ENCODE data around the gene BFSP1. TPM values are rescaled to one million over a fixed set of nuclear protein-coding genes. Genes with fewer than 3 reads are reported as not detected.

The BFSP1 gene
- total and polyA plus RNA-seq, 2 of the 8 experiments (the other 6 are each of a cell fraction or from before 2014, with no cell fraction given) = 1.5 to 2.5 TPM

DNA sequence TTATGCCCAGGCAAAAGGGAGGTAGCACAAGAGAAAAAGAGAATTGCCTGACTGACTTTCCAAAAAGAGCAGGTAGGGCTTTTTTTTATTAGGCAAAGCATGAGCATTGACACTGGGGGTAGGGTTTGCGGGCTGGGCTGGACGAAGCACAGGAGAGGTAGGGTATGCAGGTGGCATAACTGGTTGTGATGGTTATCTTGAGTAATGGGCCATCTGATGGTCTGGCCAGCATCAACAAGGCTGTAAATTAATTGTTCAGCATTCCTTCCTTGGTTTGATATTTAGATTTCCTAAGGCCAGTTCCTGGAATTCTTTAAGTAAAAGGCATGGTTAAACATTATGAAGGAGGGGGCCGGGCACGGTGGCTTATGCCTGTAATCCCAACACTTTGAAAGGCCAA, 13.9 kb upstream of the BFSP1 start:
- ChIA-PET CTCF (ENCODE audit: partially characterized antibody) (interaction anchor here (0.8 to 4.9 kb wide), 6 partner anchors 9 to 65 kb away, joined by 3 to 26 read pairs (median 3); no protein-coding TSS in a partner anchor), POLR2A (ENCODE audit: partially characterized antibody) (interaction anchor here (1.5 to 1.6 kb wide), 3 partner anchors 12 to 71 kb away, joined by 3 to 6 read pairs (median 5); partner anchors contain the start of gene BFSP1)
- FAIRE-seq = no peak

More for the DNA sequence above, 13.9 kb upstream of the BFSP1 start:
- WGBS, 2 experiments (ENCODE audit: extremely low coverage in 1 of 2, insufficient coverage in 1 of 2, insufficient read length in 1 of 2, insufficient replicate concordance in 2 of 2, low coverage in 1 of 2, low lambda C conversion rate in 2 of 2, missing lambda C conversion rate in 1 of 2) = 95% methylated on average over 4 of the region's 4 CpGs; no CpG with 5 or more reads in 1 of the 2 experiments
- H4K91ac ChIP-seq (replicated peaks; ENCODE audit: insufficient read length, low read length) = no peak overlapping the region
- TF ChIP-seq RFX5 (IDR thresholded peaks at IDR 0.05; ENCODE audit: borderline replicate concordance, low read depth, low read length) (no peak), BACH1 (IDR thresholded peaks at IDR 0.05; ENCODE audit: low read length) (no peak), GTF2F1 (IDR thresholded peaks at IDR 0.05; ENCODE audit: borderline replicate concordance, low read depth, low read length) (no peak), NANOG (IDR thresholded peaks at IDR 0.05; ENCODE audit: insufficient read depth, low read depth, low read length, poor library complexity, severe bottlenecking) (no peak), KDM1A (IDR thresholded peaks at IDR 0.05; ENCODE audit: borderline replicate concordance, low read length) (no peak), SP2 (IDR thresholded peaks at IDR 0.05; ENCODE audit: low read length) (no peak), JUND (IDR thresholded peaks at IDR 0.05; ENCODE audit: low read length) (no peak), SAP30 (IDR thresholded peaks at IDR 0.05; ENCODE audit: insufficient read depth, insufficient replicate concordance, low read length) (no peak), RXRA (IDR thresholded peaks at IDR 0.05; ENCODE audit: insufficient read depth, low read depth, low read length) (no peak), CHD1 (IDR thresholded peaks at IDR 0.05; ENCODE audit: low read depth, low read length) (no peak), RAD21 (IDR thresholded peaks at IDR 0.05 in 1 of 2, conservative IDR thresholded peaks at IDR 0.05 in 1 of 2; ENCODE audit: low read depth in 2 of 2, low read length in 2 of 2) (no peak), HDAC6 (IDR thresholded peaks at IDR 0.05; ENCODE audit: low read depth, low read length) (no peak)
- TF ChIP-seq, protein P1, sequence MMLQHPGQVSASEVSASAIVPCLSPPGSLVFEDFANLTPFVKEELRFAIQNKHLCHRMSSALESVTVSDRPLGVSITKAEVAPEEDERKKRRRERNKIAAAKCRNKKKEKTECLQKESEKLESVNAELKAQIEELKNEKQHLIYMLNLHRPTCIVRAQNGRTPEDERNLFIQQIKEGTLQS (IDR thresholded peaks at IDR 0.05; ENCODE audit: insufficient read depth, low read depth, low read length) = no peak
- no peaks in the 10 kb centered on the region; a peak in 1 of 8 replicates for H3K36me3 ChIP-seq (ENCODE audit: control insufficient read depth in 2 of 4, insufficient read depth in 4 of 4, low read length in 3 of 4)
- H3K23ac ChIP-seq (ENCODE audit: insufficient read length) = no peak overlapping the region
- no peaks in the 10 kb centered on the region for H4K20me1 ChIP-seq (replicated peaks in 1 of 2; ENCODE audit: control insufficient read depth in 1 of 2, insufficient read depth in 2 of 2, low read length in 2 of 2)
- H2AK5ac ChIP-seq (ENCODE audit: low read depth, low read length) = no peak overlapping the region
- H3K4me1 ChIP-seq (replicated peaks in 1 of 4; ENCODE audit: control insufficient read depth in 3 of 4, insufficient read depth in 4 of 4, low read length in 3 of 4) = no peaks in the 10 kb centered on the region
- no peak overlapping the region for H2BK15ac ChIP-seq (ENCODE audit: low read length)
- H3K14ac ChIP-seq (ENCODE audit: insufficient read length) = no peak overlapping the region
- no peak overlapping the region for H2BK12ac ChIP-seq (ENCODE audit: low read depth, low read length)
- no peaks in the 10 kb centered on the region; the same call in 1 of the 2 replicates for H3K79me1 ChIP-seq (ENCODE audit: low read depth, low read length)
- no peak overlapping the region for H2AFZ ChIP-seq (ENCODE audit: low read length)
- no peak overlapping the region for H3K18ac ChIP-seq (ENCODE audit: extremely low read depth, low read length)
- H3K56ac ChIP-seq (replicated peaks; ENCODE audit: insufficient read length, low read depth, low read length) = no peak overlapping the region
- no peak overlapping the region for H4K8ac ChIP-seq (ENCODE audit: extremely low read depth, insufficient read depth, low read length)
- H2BK120ac ChIP-seq (replicated peaks; ENCODE audit: low read depth, low read length) = no peak overlapping the region
- DNase-seq (ENCODE audit: low read depth in 1 of 2, low spot score in 2 of 2) = no peak
- no peaks in the 10 kb centered on the region for H3K27me3 ChIP-seq (replicated peaks in 1 of 4; ENCODE audit: control insufficient read depth in 3 of 4, extremely low read depth in 1 of 4, insufficient read depth in 3 of 4, low read length in 3 of 4)
- no peak overlapping the region for H2BK5ac ChIP-seq (ENCODE audit: low read depth, low read length)
- no peak overlapping the region for H3K4me2 ChIP-seq (ENCODE audit: insufficient read depth in 1 of 2, low read depth in 2 of 2, low read length in 2 of 2)
- no peaks in the 10 kb centered on the region for H3K79me2 ChIP-seq (ENCODE audit: control insufficient read depth in 1 of 2, insufficient read depth in 2 of 2, low read length in 2 of 2)
- H3K27ac ChIP-seq (ENCODE audit: low read depth, low read length) = no peak overlapping the region
- no peak overlapping the region for H2BK20ac ChIP-seq (ENCODE audit: low read length)
- no peak overlapping the region for H4K5ac ChIP-seq (ENCODE audit: insufficient read length, low read depth, low read length)
- no peak overlapping the region for H3K4ac ChIP-seq (replicated peaks; ENCODE audit: insufficient read length, low read depth, low read length)
- no peak overlapping the region for H3K9ac ChIP-seq (replicated peaks in 1 of 4; ENCODE audit: extremely low read depth in 1 of 4, low read depth in 3 of 4, low read length in 3 of 4)
- no peaks in the 10 kb centered on the region for H3K23me2 ChIP-seq (ENCODE audit: low read depth, low read length)
- no peak overlapping the region for H3K4me3 ChIP-seq (ENCODE audit: extremely low read depth in 1 of 4, insufficient read depth in 2 of 4, low read depth in 3 of 4, low read length in 4 of 4)
- no peaks in the 10 kb centered on the region for H3K9me3 ChIP-seq (ENCODE audit: insufficient read depth in 2 of 2, low read depth in 1 of 2, low read length in 1 of 2)
